ENCODE results near the gene DMBT1.

Gene DMBT1

GRCh38 chr10:122673731-122674130, 113.2 kb downstream of the DMBT1 start:
- no peak for DNase-seq (ENCODE audit: low read depth)

GRCh38 chr10:122674781-122675180, 114.2 kb downstream of the DMBT1 start:
- DNase-seq (ENCODE audit: low read depth) = no peak

GRCh38 chr10:122675278-122675677, 114.7 kb downstream of the DMBT1 start:
- no peak for DNase-seq (ENCODE audit: low read depth)

- DNase-seq (ENCODE audit: low read depth) = no peak
Measured at GRCh38 chr10:122678266-122678665, 117.7 kb downstream of the DMBT1 start.

- no peak for DNase-seq (ENCODE audit: low read depth)
Measured at GRCh38 chr10:122682522-122682921, 122.0 kb downstream of the DMBT1 start.

- no peak for DNase-seq (ENCODE audit: low read depth)
Measured at GRCh38 chr10:122688293-122688989, 127.9 kb downstream of the DMBT1 start.

GRCh38 chr10:122689146-122689820, 128.7 kb downstream of the DMBT1 start:
- no peak for DNase-seq (ENCODE audit: low read depth)

GRCh38 chr10:122692744-122693143, 132.2 kb downstream of the DMBT1 start:
- no peak for DNase-seq (ENCODE audit: low read depth)

Data from activated T-helper 1 cell treated with Interleukin-2 at 50 U/mL for 16 hours (primary cell).